Activated CD4-positive, alpha-beta memory T cell treated with anti-CD3 and anti-CD28 coated beads, Interleukin-2, amount 10 ng/mL, durations not matched to agents 7 days and 5 days (primary cell): Measurements from ENCODE around the gene TRDN. TPM values are rescaled to one million over a fixed set of nuclear protein-coding genes. Genes with fewer than 3 reads are reported as not detected.
"Not testable (repeated sequence)": the region's sequence is repeated elsewhere in the genome, so short reads cannot be mapped to it uniquely, and the experiment has no call there.

Source experiments
- CTCF ChIA-PET: fragments of 350-600 bp; sonication (Branson Sonifier 250); formaldehyde crosslinking; loops from one replicate; lab custom pipeline; 2021; ENCODE audit warnings: antibody characterized with exemption, inconsistent platforms; lab: Charles Lee
- POLR2A ChIA-PET: fragments of 350-600 bp; sonication (Branson Sonifier 250); formaldehyde crosslinking; loops from one replicate; lab custom pipeline; 2021; ENCODE audit warnings: antibody characterized with exemption; lab: Charles Lee
- DNase-seq: peaks from one replicate; pipeline ENCODE4 v3.0.0-alpha.2; 2020
- H3K27ac Mint-ChIP-seq: one replicate; pipeline ENCODE4 v1.8.0; 2021; ENCODE audit warnings: mild to moderate bottlenecking, mixed read lengths
- H3K27me3 Mint-ChIP-seq: one replicate; pipeline ENCODE4 v1.8.0; 2021; ENCODE audit warnings: mixed read lengths
- H3K36me3 Mint-ChIP-seq: one replicate; pipeline ENCODE4 v1.8.0; 2021; ENCODE audit warnings: low read depth, mixed read lengths
- H3K4me1 Mint-ChIP-seq: one replicate; pipeline ENCODE4 v1.8.0; 2021; ENCODE audit warnings: mixed read lengths
- H3K4me3 Mint-ChIP-seq: one replicate; pipeline ENCODE4 v1.8.0; 2021; ENCODE audit warnings: mild to moderate bottlenecking, mixed read lengths
- H3K9me3 Mint-ChIP-seq: one replicate; pipeline ENCODE4 v1.8.0; 2021; ENCODE audit warnings: mixed read lengths
- total RNA-seq, 2 experiments: library from RNA; stranded (reverse); gene quantifications; one replicate each; pipeline ENCODE4 v1.2.3, GENCODE V29; 2021

Gene TRDN
- total RNA-seq, 2 experiments from 2014 or later: not detected

DNA sequence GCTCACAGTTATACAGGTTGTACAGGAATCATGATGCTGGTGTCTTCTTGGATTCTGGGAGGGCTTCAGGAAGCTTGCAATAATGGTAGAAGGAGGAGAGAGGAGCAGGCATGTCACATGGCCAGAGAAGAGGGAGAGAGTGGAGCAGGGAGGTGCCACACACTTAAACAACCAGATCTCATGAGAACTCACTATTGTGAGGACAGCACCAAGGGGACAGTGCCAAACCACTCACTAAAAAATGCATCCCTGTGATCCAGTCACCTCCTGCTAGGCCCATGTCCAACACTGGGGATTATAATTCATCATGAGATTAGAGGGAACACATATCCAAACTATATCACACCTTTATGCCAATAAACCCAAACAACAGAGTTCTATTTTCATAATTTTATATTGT is 67.2 kb downstream of the TRDN start:
- Mint-ChIP-seq H3K36me3 (no peaks in the 10 kb centered on the region), H3K4me3 (no peak overlapping the region), H3K27me3 (no peaks in the 10 kb centered on the region), H3K27ac (no peak overlapping the region), H3K4me1 (no peaks in the 10 kb centered on the region), H3K9me3 (no peaks in the 10 kb centered on the region)
- ChIA-PET POLR2A (no interaction called here), CTCF (no interaction called here)
- DNase-seq: no peak

GRCh38 chr6:123565529-123565928 is 71.2 kb downstream of the TRDN start:
- ChIA-PET POLR2A (no interaction called here), CTCF (no interaction called here)
- Mint-ChIP-seq H3K27me3 (no peaks in the 10 kb centered on the region), H3K4me3 (no peak overlapping the region), H3K4me1 (no peaks in the 10 kb centered on the region), H3K9me3 (no peaks in the 10 kb centered on the region), H3K36me3 (no peaks in the 10 kb centered on the region), H3K27ac (no peak overlapping the region)
- no peak for DNase-seq

GRCh38 chr6:123564361-123564760 is 72.4 kb downstream of the TRDN start:
- no peaks in the 10 kb centered on the region for H3K27me3 Mint-ChIP-seq
- CTCF ChIA-PET: no interaction called here
- DNase-seq: no peak
- POLR2A ChIA-PET: no interaction called here
- H3K9me3 Mint-ChIP-seq: peaks cover 7% of the 10 kb centered on the region
- H3K27ac Mint-ChIP-seq: no peak overlapping the region
- no peak overlapping the region for H3K4me3 Mint-ChIP-seq
- H3K36me3 Mint-ChIP-seq: no peaks in the 10 kb centered on the region
- no peaks in the 10 kb centered on the region for H3K4me1 Mint-ChIP-seq

GRCh38 chr6:123562677-123563076 is 74.1 kb downstream of the TRDN start:
- Mint-ChIP-seq H3K4me1 (no peaks in the 10 kb centered on the region), H3K36me3 (no peaks in the 10 kb centered on the region), H3K9me3 (peaks cover 10% of the 10 kb centered on the region), H3K27ac (no peak overlapping the region), H3K27me3 (no peaks in the 10 kb centered on the region), H3K4me3 (no peak overlapping the region)
- ChIA-PET CTCF (no interaction called here), POLR2A (no interaction called here)
- DNase-seq: no peak

DNA sequence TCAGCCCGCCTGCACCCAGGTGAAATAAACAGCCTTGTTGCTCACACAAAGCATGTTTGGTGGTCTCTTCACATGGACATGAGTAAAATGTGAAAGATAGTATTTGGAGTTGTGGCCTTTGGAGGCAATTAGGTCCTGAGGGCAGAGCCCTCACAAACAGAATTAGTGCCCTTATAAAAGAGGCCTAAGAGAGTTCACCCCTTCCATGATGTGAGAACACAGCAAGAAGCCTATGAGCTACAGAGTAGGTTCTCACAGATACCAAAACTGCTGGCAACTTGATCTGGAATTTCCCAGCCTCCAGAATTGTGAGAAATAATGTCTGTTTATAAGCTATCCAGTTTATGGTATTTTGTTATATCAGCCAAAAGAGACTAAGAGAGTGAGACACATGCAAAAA is 74.5 kb downstream of the TRDN start:
- POLR2A ChIA-PET: no interaction called here
- H3K4me3 Mint-ChIP-seq: no peak overlapping the region
- CTCF ChIA-PET: no interaction called here

GRCh38 chr6:123559816-123560215 is 76.9 kb downstream of the TRDN start:
- H3K36me3 Mint-ChIP-seq, POLR2A ChIA-PET, H3K4me1 Mint-ChIP-seq, H3K27me3 Mint-ChIP-seq, DNase-seq, H3K27ac Mint-ChIP-seq, CTCF ChIA-PET, H3K4me3 Mint-ChIP-seq: not testable (repeated sequence)
- H3K9me3 Mint-ChIP-seq: peaks cover 10% of the 10 kb centered on the region

More for the DNA sequence above, 74.5 kb downstream of the TRDN start:
- Mint-ChIP-seq H3K27me3 (no peaks in the 10 kb centered on the region), H3K9me3 (peaks cover 10% of the 10 kb centered on the region), H3K27ac (no peak overlapping the region), H3K36me3 (no peaks in the 10 kb centered on the region), H3K4me1 (no peaks in the 10 kb centered on the region)
- DNase-seq: no peak

DNA sequence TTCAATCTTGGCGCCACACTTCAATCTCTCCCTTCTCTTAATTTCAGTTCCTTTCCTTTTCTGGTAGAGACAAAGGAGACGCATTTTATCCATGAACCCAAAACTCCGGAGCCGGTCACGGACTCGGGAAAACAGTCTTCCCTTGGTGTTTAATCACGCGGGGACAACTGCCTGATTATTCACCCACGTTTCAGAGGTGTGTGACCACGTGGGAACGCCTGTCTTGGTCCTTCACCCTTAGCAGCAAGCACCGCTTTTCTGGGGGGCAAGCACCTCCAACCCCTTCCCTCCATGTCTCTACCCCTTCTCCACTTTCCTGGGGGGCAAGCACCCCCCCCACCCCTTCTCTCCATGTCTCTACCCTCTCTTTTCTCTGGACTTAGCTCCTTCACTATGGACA is 79.3 kb downstream of the TRDN start:
- H3K27me3 Mint-ChIP-seq, H3K36me3 Mint-ChIP-seq, H3K4me1 Mint-ChIP-seq, CTCF ChIA-PET, H3K27ac Mint-ChIP-seq, POLR2A ChIA-PET, H3K4me3 Mint-ChIP-seq, DNase-seq: not testable (repeated sequence)
- peaks cover 10% of the 10 kb centered on the region for H3K9me3 Mint-ChIP-seq

DNA sequence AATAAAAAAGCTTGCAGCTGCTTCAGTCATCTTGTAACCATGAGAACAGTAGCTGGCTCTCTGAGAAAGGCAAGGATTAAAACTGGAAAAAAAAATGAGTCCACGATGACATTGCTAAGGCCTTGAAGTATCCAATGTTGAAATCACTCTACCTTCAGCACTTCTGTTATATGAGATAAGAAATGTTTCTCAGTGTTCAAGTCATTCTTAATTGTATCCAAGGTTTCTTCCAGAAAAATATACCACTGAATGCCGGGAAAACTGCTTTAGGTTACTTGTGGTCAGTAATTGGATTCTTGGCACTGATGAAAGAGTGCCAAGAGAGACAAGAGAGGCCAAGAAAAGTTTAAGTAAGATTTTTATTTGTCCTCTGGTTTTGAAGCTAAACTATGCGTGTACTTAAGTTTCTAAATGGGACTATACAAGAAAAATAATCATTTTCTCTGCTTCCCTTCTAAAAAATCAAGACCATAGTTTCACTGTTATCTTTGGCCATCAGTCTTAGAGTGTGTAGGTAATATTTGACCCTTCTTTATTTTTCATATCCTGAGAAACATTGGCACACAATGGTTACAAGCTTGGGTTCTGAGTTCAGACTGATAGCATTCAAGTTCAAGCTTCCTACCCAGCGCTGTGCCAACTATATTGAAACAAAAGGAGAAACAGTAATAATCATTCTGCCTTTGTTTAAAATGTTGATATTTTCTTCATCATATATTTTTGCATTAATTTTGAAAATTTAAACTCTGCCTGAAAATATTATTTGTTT is 84.6 kb downstream of the TRDN start:
- Mint-ChIP-seq H3K36me3 (no peaks in the 10 kb centered on the region), H3K27ac (no peak overlapping the region), H3K4me3 (no peak overlapping the region), H3K27me3 (no peaks in the 10 kb centered on the region), H3K9me3 (peaks cover 2% of the 10 kb centered on the region), H3K4me1 (no peaks in the 10 kb centered on the region)
- no peak for DNase-seq
- ChIA-PET CTCF (no interaction called here), POLR2A (no interaction called here)

DNA sequence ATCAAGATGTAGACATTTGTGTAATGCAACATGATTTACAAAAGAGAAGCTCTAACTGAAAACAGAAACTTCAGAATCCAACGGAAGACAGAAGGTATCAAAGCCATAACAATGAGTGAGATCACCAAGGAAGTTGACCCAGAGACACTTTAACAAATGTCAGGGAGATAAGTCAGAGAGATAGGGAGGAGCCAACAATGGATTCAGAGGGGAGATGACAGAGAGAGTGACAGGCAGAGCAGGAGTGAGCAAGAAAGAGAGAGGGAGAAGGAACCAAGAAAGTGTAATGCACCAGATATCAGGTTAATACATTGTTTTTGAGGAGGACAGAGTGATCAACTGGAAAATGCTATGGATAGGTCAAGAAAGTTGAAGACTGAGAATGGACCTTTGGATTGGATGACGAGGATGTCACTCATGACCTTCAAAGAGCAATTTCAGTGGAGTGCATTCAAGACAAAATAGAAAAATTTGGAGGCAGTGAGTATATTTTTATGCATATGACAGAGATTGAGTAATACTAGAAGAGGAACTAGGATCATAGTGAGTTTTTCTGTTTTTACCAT is 86.6 kb downstream of the TRDN start:
- ChIA-PET CTCF (no interaction called here), POLR2A (no interaction called here)
- Mint-ChIP-seq H3K27me3 (no peaks in the 10 kb centered on the region), H3K4me3 (no peak overlapping the region), H3K27ac (no peak overlapping the region), H3K9me3 (peaks cover 2% of the 10 kb centered on the region), H3K36me3 (no peaks in the 10 kb centered on the region), H3K4me1 (no peaks in the 10 kb centered on the region)
- DNase-seq: no peak

DNA sequence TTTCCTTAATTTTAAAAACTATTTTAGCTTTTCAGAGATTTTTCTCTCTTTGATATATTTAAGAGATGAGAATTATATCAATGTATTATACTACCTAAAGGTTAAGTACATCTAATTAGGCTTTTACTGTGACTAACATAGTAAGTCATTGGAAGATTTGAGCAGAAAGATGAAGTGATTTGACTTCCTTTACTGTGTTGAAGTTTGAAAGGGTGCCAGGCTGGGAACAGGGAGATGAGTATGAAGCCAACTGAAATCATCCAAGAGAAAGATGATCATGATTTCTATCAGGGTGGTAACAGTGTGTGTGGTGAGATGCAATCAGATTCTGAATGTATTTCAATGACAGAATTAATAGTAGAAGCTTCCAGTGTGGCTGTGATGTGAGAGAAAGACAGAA is 87.3 kb downstream of the TRDN start:
- Mint-ChIP-seq H3K9me3 (peaks cover 2% of the 10 kb centered on the region), H3K4me1 (no peaks in the 10 kb centered on the region), H3K4me3 (no peak overlapping the region), H3K27ac (no peak overlapping the region), H3K27me3 (no peaks in the 10 kb centered on the region), H3K36me3 (no peaks in the 10 kb centered on the region)
- ChIA-PET POLR2A (no interaction called here), CTCF (no interaction called here)
- no peak for DNase-seq

GRCh38 chr6:123547216-123547978 is 89.4 kb downstream of the TRDN start:
- Mint-ChIP-seq H3K27ac (no peak overlapping the region), H3K4me3 (no peak overlapping the region), H3K36me3 (no peaks in the 10 kb centered on the region), H3K27me3 (no peaks in the 10 kb centered on the region), H3K9me3 (peaks cover 2% of the 10 kb centered on the region), H3K4me1 (no peaks in the 10 kb centered on the region)
- ChIA-PET POLR2A (no interaction called here), CTCF (no interaction called here)
- DNase-seq: no peak

DNA sequence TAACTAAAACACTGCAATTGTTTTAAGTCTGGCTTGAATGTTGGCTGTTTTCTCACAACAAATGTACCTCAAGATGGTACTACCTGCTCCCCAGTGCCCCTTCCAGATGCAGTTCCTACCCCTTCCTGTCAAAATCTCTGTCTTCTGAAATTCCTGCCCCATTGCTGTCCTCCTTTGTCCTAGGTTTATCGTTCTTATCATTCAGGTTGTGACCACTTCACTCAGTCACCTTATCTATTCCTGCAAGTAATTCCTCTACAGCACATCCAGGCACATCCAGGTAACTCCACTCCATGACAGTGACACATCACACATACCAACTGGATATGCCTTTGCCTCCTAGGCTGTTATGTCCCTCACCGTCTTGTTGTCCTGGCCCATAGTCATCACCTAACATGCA is 90.2 kb downstream of the TRDN start:
- Mint-ChIP-seq H3K4me3 (no peak overlapping the region), H3K27ac (no peak overlapping the region), H3K27me3 (no peaks in the 10 kb centered on the region), H3K36me3 (no peaks in the 10 kb centered on the region), H3K4me1 (no peaks in the 10 kb centered on the region), H3K9me3 (peaks cover 5% of the 10 kb centered on the region)
- DNase-seq: no peak
- ChIA-PET CTCF (no interaction called here), POLR2A (no interaction called here)

DNA sequence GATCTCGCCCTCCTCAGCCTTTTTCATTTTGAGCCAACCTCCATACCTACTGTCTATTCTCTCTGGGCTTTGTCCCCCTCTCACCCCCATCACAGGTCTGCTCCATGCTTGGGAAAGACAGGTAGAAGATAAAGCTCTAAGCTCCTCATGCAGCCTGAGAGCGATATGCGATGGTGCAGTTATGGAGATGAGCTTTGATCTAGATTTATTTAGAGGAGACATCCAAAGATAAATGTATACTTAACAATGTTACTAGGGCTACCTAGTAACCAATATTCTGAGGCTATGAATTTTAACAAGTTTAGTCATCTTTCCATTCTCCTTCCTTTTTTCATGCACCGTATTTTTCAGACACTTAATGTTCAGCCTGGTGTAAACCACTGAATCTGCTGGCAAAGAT is 95.3 kb downstream of the TRDN start:
- Mint-ChIP-seq H3K27me3 (no peaks in the 10 kb centered on the region), H3K9me3 (peaks cover 3% of the 10 kb centered on the region), H3K4me3 (no peak overlapping the region), H3K27ac (no peak overlapping the region), H3K36me3 (no peaks in the 10 kb centered on the region), H3K4me1 (no peaks in the 10 kb centered on the region)
- CTCF ChIA-PET: no interaction called here
- DNase-seq: no peak
- POLR2A ChIA-PET: no interaction called here
